Testis (tissue), 3 donors: ENCODE results near the gene EDIL3. TPM values are rescaled to one million over a fixed set of nuclear protein-coding genes. Genes with fewer than 3 reads are reported as not detected.

Source experiments
- DNase-seq: peaks from one replicate; pipeline ENCODE4 v3.0.0-alpha.2; 2019
- H3K27ac ChIP-seq, 2 donors: fragments of 200-600 bp; sonication (generic); one replicate each; pipeline ENCODE4 v1.5.1; 2019
- H3K27me3 ChIP-seq: fragments of 200-600 bp; sonication (generic); one replicate; pipeline ENCODE4 v1.5.1; 2019
- H3K36me3 ChIP-seq: fragments of 200-600 bp; sonication (generic); one replicate; pipeline ENCODE4 v1.5.1; 2017; ENCODE audit warnings: low read depth; ENCODE audit errors: missing control alignments
- H3K4me1 ChIP-seq: fragments of 200-600 bp; sonication (generic); one replicate; pipeline ENCODE4 v1.5.1; 2019
- H3K4me3 ChIP-seq, 2 donors: fragments of 200-600 bp; sonication (generic); one replicate each; pipeline ENCODE4 v1.5.1; 2017 to 2019
- H3K9me3 ChIP-seq: fragments of 200-600 bp; sonication (generic); one replicate; pipeline ENCODE4 v1.5.1; 2017
- POLR2A ChIP-seq: fragments of 450-650 bp; IDR thresholded peaks from one replicate; pipeline ENCODE4 v1.6.1; 2017; ENCODE audit warnings: antibody characterized with exemption, mild to moderate bottlenecking, moderate library complexity
- WGBS, 2 donors: methylation state at CpG; one replicate each; pipeline ENCODE4 v1.1.5; 2018; 5-methylcytosine and 5-hydroxymethylcytosine counted together
- intact Hi-C: fragments of 100-400 bp; cut with DNase I; formaldehyde crosslinking; loops from one replicate; pipeline ENCODE4 v1.15.1; 2023; ENCODE audit warnings: low total_unique reads
- polyA plus RNA-seq: library from polyadenylated mRNA; stranded (reverse); fragments of 350-450 nt; fragmentation: Illumina TruSeq; extraction: RNeasy Lipid Tissue Mini Kit (QIAGEN cat#74804); gene quantifications from one replicate; pipeline ENCODE4 v1.2.3, GENCODE V29; 2014; ENCODE audit warnings: low read depth, low replicate concordance; ENCODE audit not compliant: insufficient read depth
- total RNA-seq, 2 donors: library from RNA; depleted of rRNA; stranded (reverse); fragments of >200 nt; gene quantifications; one replicate each; pipeline ENCODE4 v1.2.3, GENCODE V29; 2016
- TF ChIP-seq, protein P1 (sequence below), 3 experiments: fragments of 450-650 bp in 2 of 3; fragments of 200-600 bp in 1 of 3; sonication (generic) in 1 of 3; IDR thresholded peaks; one replicate each; pipeline ENCODE4 v1.5.1; 2016 to 2019; ENCODE audit warnings: antibody characterized with exemption in 3 of 3, mild to moderate bottlenecking in 2 of 3, moderate library complexity in 1 of 3

EDIL3 gene
- total and polyA plus RNA-seq, 3 donors from 2014 or later: 3.4 to 8.6 (median 3.5) TPM

DNA sequence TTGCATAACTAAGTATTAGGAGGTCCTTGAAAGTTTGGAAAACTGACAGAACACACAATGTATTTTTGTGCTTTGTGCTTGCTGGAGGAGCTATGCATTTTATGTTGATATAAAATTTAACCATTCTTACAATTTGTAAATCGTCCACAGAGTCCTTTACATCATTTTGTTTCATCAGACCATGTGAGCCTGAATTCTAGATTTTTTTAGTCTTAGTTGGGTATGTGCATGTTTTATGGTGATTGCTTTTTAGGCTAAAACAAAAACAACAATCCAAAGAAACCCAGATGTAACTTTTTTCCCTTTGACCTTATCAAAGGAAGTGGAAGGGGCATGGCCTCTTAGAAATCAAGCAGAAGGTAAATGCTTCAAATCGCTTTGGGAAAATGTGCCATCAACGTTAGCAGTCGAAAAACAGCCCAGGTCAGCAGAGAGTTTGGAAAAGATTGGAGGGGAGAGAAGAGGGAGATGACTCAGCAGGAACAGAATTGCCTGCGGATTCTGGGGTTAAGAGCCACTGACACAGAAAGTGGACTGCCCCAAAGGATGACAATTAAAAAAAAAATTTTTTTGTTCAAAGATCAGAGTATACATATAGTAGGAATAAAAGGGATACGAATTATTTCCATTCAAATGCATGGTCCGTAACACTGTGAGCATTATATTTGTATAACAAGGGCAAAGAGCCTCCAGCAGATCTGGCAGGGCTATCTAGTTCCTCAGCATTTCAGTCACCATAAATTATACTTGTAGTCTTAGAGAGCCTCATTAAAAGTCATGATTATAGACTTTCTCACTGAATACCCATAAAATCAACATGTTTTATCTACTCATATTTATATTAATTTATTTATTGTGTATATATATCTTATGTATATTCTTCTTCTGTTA is 410.5 kb downstream of the EDIL3 start:
- H3K4me1 ChIP-seq: no peaks in the 10 kb centered on the region
- H3K36me3 ChIP-seq: no peaks in the 10 kb centered on the region
- intact Hi-C loops: no loop called here
- no peaks in the 10 kb centered on the region for H3K9me3 ChIP-seq
- 51 to 54% methylated on average over 7 of the region's 7 CpGs for WGBS, 2 donors
- TF ChIP-seq, protein P1, sequence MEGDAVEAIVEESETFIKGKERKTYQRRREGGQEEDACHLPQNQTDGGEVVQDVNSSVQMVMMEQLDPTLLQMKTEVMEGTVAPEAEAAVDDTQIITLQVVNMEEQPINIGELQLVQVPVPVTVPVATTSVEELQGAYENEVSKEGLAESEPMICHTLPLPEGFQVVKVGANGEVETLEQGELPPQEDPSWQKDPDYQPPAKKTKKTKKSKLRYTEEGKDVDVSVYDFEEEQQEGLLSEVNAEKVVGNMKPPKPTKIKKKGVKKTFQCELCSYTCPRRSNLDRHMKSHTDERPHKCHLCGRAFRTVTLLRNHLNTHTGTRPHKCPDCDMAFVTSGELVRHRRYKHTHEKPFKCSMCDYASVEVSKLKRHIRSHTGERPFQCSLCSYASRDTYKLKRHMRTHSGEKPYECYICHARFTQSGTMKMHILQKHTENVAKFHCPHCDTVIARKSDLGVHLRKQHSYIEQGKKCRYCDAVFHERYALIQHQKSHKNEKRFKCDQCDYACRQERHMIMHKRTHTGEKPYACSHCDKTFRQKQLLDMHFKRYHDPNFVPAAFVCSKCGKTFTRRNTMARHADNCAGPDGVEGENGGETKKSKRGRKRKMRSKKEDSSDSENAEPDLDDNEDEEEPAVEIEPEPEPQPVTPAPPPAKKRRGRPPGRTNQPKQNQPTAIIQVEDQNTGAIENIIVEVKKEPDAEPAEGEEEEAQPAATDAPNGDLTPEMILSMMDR (IDR thresholded peaks at IDR 0.05): no peak
- TF ChIP-seq POLR2A: no peak
- H3K27me3 ChIP-seq: no peaks in the 10 kb centered on the region
- DNase-seq: no peak
- no peak overlapping the region for H3K4me3 ChIP-seq
- no peak overlapping the region for H3K27ac ChIP-seq

DNA sequence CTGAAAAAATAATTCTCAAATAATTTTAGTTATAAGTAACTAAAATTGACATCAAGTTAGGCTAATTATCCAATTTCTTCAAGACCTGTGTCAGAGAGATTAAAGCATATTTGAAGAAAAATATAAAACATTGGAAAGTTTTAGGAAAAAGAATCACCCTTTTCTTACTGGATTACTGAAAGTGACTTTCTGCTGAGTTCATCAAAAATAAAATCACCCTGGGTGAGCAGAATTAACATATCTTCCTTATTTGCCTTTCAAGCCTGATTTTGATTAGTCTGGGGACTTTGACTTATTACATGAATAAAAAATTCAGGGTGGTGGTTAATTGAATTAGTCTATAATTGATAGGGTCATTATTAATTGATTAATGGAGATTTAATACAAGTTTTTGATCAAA is 411.8 kb downstream of the EDIL3 start:
- DNase-seq: no peak
- intact Hi-C loops: no loop called here
- Histone ChIP-seq H3K9me3 (no peaks in the 10 kb centered on the region), H3K36me3 (no peaks in the 10 kb centered on the region), H3K27me3 (no peaks in the 10 kb centered on the region), H3K4me3 (no peak overlapping the region), H3K27ac (no peak overlapping the region), H3K4me1 (no peaks in the 10 kb centered on the region)
- TF ChIP-seq, protein P1 (IDR thresholded peaks at IDR 0.05): no peak
- no peak for TF ChIP-seq POLR2A

DNA sequence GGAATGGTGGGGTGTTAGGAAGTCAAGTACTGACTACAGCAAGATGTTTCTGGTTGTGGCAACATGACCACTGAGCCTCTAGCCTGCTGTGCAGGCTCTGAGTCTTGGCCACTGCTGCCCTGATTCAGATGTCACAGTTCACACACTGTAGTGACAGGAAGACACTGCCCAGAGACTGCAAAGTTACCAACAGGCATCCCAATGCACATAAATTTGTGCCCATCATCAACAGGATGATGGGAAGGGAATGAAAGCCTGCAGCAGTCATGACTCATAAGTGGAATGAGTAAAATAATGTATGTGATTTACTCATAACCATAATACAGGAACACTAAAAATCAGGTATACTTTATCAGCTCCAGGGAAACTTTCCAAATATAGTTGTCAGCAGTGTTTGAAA is 412.4 kb downstream of the EDIL3 start:
- DNase-seq: no peak
- intact Hi-C loops: no loop called here
- no peaks in the 10 kb centered on the region for H3K4me1 ChIP-seq
- H3K9me3 ChIP-seq: no peaks in the 10 kb centered on the region
- H3K27ac ChIP-seq: no peak overlapping the region
- TF ChIP-seq, protein P1 (IDR thresholded peaks at IDR 0.05): no peak
- TF ChIP-seq POLR2A: no peak
- H3K36me3 ChIP-seq: no peaks in the 10 kb centered on the region
- no peaks in the 10 kb centered on the region for H3K27me3 ChIP-seq
- H3K4me3 ChIP-seq: no peak overlapping the region

DNA sequence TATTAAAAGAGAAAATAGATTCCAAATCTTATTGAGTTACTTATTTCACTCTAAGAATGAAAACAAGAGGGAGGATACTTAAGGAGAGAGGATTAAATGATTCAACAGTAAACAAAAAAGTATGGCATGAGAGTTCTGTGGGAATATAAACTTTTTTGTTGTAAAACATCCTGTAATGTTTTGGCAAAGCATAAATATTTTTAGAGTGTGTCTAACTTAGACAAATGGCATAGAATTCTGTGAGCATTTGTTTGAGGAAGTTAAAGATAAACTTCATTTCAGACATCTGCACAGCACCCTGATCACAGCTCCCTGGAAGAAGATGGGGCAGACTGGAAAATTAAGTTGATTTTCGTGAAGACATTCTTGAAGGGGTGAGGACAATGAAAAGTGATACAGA is 417.3 kb downstream of the EDIL3 start:
- intact Hi-C loops: no loop called here
- Histone ChIP-seq H3K36me3 (no peaks in the 10 kb centered on the region), H3K27me3 (no peaks in the 10 kb centered on the region), H3K27ac (no peak overlapping the region), H3K4me3 (no peak overlapping the region), H3K4me1 (no peaks in the 10 kb centered on the region), H3K9me3 (no peaks in the 10 kb centered on the region)
- 67 to 72% methylated on average over 1 of the region's 1 CpG for WGBS, 2 donors
- TF ChIP-seq, protein P1 (IDR thresholded peaks at IDR 0.05): no peak
- TF ChIP-seq POLR2A: no peak
- no peak for DNase-seq

DNA sequence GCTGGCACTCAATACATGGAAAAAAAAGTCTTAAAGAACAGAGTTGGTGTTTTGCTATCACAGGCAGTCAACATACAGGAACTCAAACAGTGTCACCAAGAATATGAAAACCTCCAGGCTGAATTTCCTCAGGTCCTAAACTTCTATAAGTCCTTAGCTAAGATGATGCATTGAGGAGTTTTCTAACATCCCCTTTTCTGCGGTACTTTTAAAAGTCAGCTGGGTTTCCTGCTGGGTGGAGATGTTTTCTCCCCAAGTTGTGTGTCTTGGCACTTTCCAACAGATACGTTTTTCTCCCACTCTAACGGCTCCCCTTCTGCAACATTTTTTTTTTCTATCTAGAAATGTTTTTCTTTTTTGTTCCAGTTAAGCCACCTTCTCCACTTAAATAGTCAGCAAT is 419.2 kb downstream of the EDIL3 start:
- Histone ChIP-seq H3K36me3 (no peaks in the 10 kb centered on the region), H3K4me1 (no peaks in the 10 kb centered on the region), H3K27ac (no peak overlapping the region), H3K9me3 (no peaks in the 10 kb centered on the region), H3K27me3 (no peaks in the 10 kb centered on the region), H3K4me3 (no peak overlapping the region)
- TF ChIP-seq POLR2A: no peak
- TF ChIP-seq, protein P1 (IDR thresholded peaks at IDR 0.05): no peak
- 45 to 46% methylated on average over 3 of the region's 3 CpGs for WGBS, 2 donors
- DNase-seq: no peak
- intact Hi-C loops: no loop called here
